Gastrocnemius medialis (tissue), 4 donors: Measurements from ENCODE around the gene OR2L13.

Experiments
- CTCF ChIP-seq, 5 experiments: fragments of 450-650 bp in 3 of 5; fragments of 200-600 bp in 2 of 5; sonication (generic) in 2 of 5; IDR thresholded peaks in 4 of 5; conservative IDR thresholded peaks in 1 of 5; 1 replicate in 4 of 5; 2 replicates in 1 of 5; pipeline ENCODE4 v1.5.1; 2016 to 2019; ENCODE audit warnings: antibody characterized with exemption in 5 of 5, mild to moderate bottlenecking in 3 of 5, moderate library complexity in 3 of 5
- POLR2A ChIP-seq, 2 donors: fragments of 450-650 bp; IDR thresholded peaks; one replicate each; pipeline ENCODE4 v1.6.1; 2017; ENCODE audit warnings: antibody characterized with exemption in 2 of 2, mild to moderate bottlenecking in 2 of 2, moderate library complexity in 2 of 2

DNA sequence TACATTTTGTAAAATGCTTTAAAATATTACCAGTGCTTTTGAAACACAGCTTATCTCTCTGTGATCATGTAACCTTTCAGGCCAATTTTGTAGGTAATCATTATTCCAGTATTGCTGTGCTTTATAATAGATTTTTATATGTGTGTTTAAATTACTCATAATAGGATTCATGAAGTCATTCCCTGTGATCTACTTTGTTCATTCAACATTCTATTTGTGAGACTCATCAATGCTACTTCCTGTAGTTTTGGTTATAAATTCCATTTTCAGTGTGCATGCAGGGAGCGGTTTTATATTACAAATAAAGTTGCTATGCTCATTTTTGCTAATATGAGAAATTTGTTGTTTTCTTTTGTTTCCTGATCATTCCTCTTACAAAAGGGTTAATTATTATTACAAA, 45.9 kb downstream of the OR2L13 start:
- TF ChIP-seq POLR2A (IDR thresholded peaks at IDR 0.05): no peak
- no peak for TF ChIP-seq CTCF (IDR thresholded peaks at IDR 0.05 in 4 of 5, conservative IDR thresholded peaks at IDR 0.05 in 1 of 5)
